Muscle of leg (tissue), 11 donors: ENCODE measurements around the gene SYTL1. TPM values are rescaled to one million over a fixed set of nuclear protein-coding genes. Genes with fewer than 3 reads are reported as not detected.

Experiments used
- DNase-seq: peaks from one replicate; pipeline ENCODE4 v3.0.0; 2013
- H3K27ac ChIP-seq: one replicate; pipeline ENCODE4 v1.5.1; 2013; ENCODE audit warnings: mild to moderate bottlenecking, low read length, control low read depth
- H3K27me3 ChIP-seq: one replicate; pipeline ENCODE4 v1.6.1; 2013; ENCODE audit warnings: low read length; ENCODE audit not compliant: control insufficient read depth, insufficient read depth
- H3K36me3 ChIP-seq: one replicate; pipeline ENCODE4 v1.6.1; 2013; ENCODE audit warnings: low read length; ENCODE audit not compliant: control insufficient read depth, insufficient read depth
- H3K4me1 ChIP-seq: one replicate; pipeline ENCODE4 v1.6.1; 2013; ENCODE audit warnings: low read length; ENCODE audit not compliant: control insufficient read depth, insufficient read depth
- H3K4me3 ChIP-seq: one replicate; pipeline ENCODE4 v1.5.1; 2013; ENCODE audit warnings: low read length, control low read depth
- H3K9me3 ChIP-seq: replicated peaks from 2 replicates; pipeline ENCODE4 v1.6.1; 2013; ENCODE audit warnings: low read depth, low read length; ENCODE audit not compliant: control insufficient read depth
- WGBS: methylation state at CpG from one replicate; pipeline ENCODE4 v1.1.5; 2013; ENCODE audit warnings: missing lambda C conversion rate; ENCODE audit not compliant: insufficient coverage; 5-methylcytosine and 5-hydroxymethylcytosine counted together
- polyA plus RNA-seq, 8 donors: library from polyadenylated mRNA; unstranded; fragments of 120-200 nt; gene quantifications; one replicate each; pipeline versions ENCODE4 v1.2.1 to v1.2.3, GENCODE V29; 2013; ENCODE audit warnings: inconsistent platforms in 1 of 8, low replicate concordance in 1 of 8; ENCODE audit not compliant: insufficient read length in 8 of 8, insufficient read depth in 1 of 8
- total RNA-seq: library from RNA; stranded (reverse); fragments of 120-200 nt; gene quantifications from one replicate; pipeline ENCODE4 v1.2.4, GENCODE V29; 2013

SYTL1 gene
- total and polyA plus RNA-seq, 9 donors = 0.62 to 4.8 (median 1.2) TPM

GRCh38 chr1:27335506-27336422, 6.1 kb upstream of the SYTL1 start:
- Histone ChIP-seq H3K27me3 (no peaks in the 10 kb centered on the region), H3K36me3 (peaks cover 62% of the 10 kb centered on the region), H3K4me3 (no peak overlapping the region), H3K27ac (no peak overlapping the region), H3K9me3 (no peaks in the 10 kb centered on the region), H3K4me1 (no peaks in the 10 kb centered on the region)
- DNase-seq = no peak
- WGBS = 87% methylated on average over 10 of the region's 17 CpGs

GRCh38 chr1:27336756-27337155, 5.1 kb upstream of the SYTL1 start:
- Histone ChIP-seq H3K27ac (no peak overlapping the region), H3K27me3 (no peaks in the 10 kb centered on the region), H3K4me3 (no peak overlapping the region), H3K36me3 (peaks cover 53% of the 10 kb centered on the region), H3K9me3 (no peaks in the 10 kb centered on the region), H3K4me1 (peaks cover 3% of the 10 kb centered on the region)
- no peak for DNase-seq
- 96% methylated on average over 5 of the region's 5 CpGs for WGBS

- Histone ChIP-seq H3K4me1 (peaks cover 6% of the 10 kb centered on the region), H3K4me3 (no peak overlapping the region), H3K9me3 (no peaks in the 10 kb centered on the region), H3K27ac (no peak overlapping the region), H3K27me3 (no peaks in the 10 kb centered on the region), H3K36me3 (peaks cover 34% of the 10 kb centered on the region)
- DNase-seq = no peak
- 89% methylated on average over 3 of the region's 6 CpGs for WGBS
Observed at GRCh38 chr1:27338751-27339150, 3.1 kb upstream of the SYTL1 start.

GRCh38 chr1:27339213-27339612, 2.6 kb upstream of the SYTL1 start:
- Histone ChIP-seq H3K36me3 (peaks cover 29% of the 10 kb centered on the region), H3K4me3 (no peak overlapping the region), H3K9me3 (no peaks in the 10 kb centered on the region), H3K27me3 (no peaks in the 10 kb centered on the region), H3K4me1 (peaks cover 6% of the 10 kb centered on the region), H3K27ac (no peak overlapping the region)
- no peak for DNase-seq
- WGBS = 42% methylated on average over 5 of the region's 5 CpGs

- Histone ChIP-seq H3K4me3 (no peak overlapping the region), H3K4me1 (peaks cover 6% of the 10 kb centered on the region), H3K9me3 (no peaks in the 10 kb centered on the region), H3K27ac (no peak overlapping the region), H3K36me3 (no peaks in the 10 kb centered on the region), H3K27me3 (peaks cover 3% of the 10 kb centered on the region)
- DNase-seq = no peak
- WGBS = 62% methylated on average over 8 of the region's 8 CpGs
Observed at GRCh38 chr1:27342391-27342777, 562 bp downstream of the SYTL1 start.

GRCh38 chr1:27342778-27343638, 1.2 kb downstream of the SYTL1 start:
- peaks cover 6% of the 10 kb centered on the region for H3K4me1 ChIP-seq
- H3K4me3 ChIP-seq = no peak overlapping the region

GRCh38 chr1:27343639-27344025, 1.8 kb downstream of the SYTL1 start:
- no peak overlapping the region for H3K27ac ChIP-seq

More at GRCh38 chr1:27342778-27343638, 1.2 kb downstream of the SYTL1 start:
- DNase-seq = no peak
- Histone ChIP-seq H3K36me3 (no peaks in the 10 kb centered on the region), H3K27ac (no peak overlapping the region), H3K27me3 (peaks cover 5% of the 10 kb centered on the region), H3K9me3 (no peaks in the 10 kb centered on the region)
- WGBS = 46% methylated on average over 26 of the region's 31 CpGs

GRCh38 chr1:27345272-27345671, 3.5 kb downstream of the SYTL1 start:
- DNase-seq = no peak
- no peaks in the 10 kb centered on the region for H3K9me3 ChIP-seq
- no peaks in the 10 kb centered on the region for H3K36me3 ChIP-seq
- WGBS = 89% methylated on average over 12 of the region's 12 CpGs
- H3K4me3 ChIP-seq = no peak overlapping the region
- H3K27ac ChIP-seq = no peak overlapping the region
- peaks cover 15% of the 10 kb centered on the region for H3K4me1 ChIP-seq
- H3K27me3 ChIP-seq = peaks cover 22% of the 10 kb centered on the region

More at GRCh38 chr1:27343639-27344025, 1.8 kb downstream of the SYTL1 start:
- Histone ChIP-seq H3K4me3 (no peak overlapping the region), H3K36me3 (no peaks in the 10 kb centered on the region), H3K9me3 (no peaks in the 10 kb centered on the region), H3K4me1 (peaks cover 6% of the 10 kb centered on the region), H3K27me3 (peaks cover 7% of the 10 kb centered on the region)
- WGBS = no CpG with 5 or more reads among the region's 5 CpGs
- no peak for DNase-seq

- peaks cover 33% of the 10 kb centered on the region for H3K27me3 ChIP-seq
- H3K4me3 ChIP-seq = no peak overlapping the region
- WGBS = 86% methylated on average over 3 of the region's 8 CpGs
- no peaks in the 10 kb centered on the region for H3K9me3 ChIP-seq
- no peak for DNase-seq
- H3K36me3 ChIP-seq = no peaks in the 10 kb centered on the region
- no peak overlapping the region for H3K27ac ChIP-seq
- H3K4me1 ChIP-seq = peaks cover 26% of the 10 kb centered on the region
Observed at GRCh38 chr1:27346357-27346756, 4.5 kb downstream of the SYTL1 start.

GRCh38 chr1:27346991-27347624, 5.3 kb downstream of the SYTL1 start:
- Histone ChIP-seq H3K27me3 (peaks cover 37% of the 10 kb centered on the region), H3K4me3 (no peak overlapping the region), H3K4me1 (peaks cover 21% of the 10 kb centered on the region), H3K36me3 (no peaks in the 10 kb centered on the region), H3K9me3 (no peaks in the 10 kb centered on the region), H3K27ac (no peak overlapping the region)
- WGBS = 72% methylated on average over 5 of the region's 14 CpGs
- no peak for DNase-seq
